22Rv1 (cell line): ENCODE results near the gene OR7D2.
"Not testable (repeated sequence)": the region's sequence is repeated elsewhere in the genome, so short reads cannot be mapped to it uniquely, and the experiment has no call there.

Source experiments
- ZFX ChIP-seq: fragments of 450-650 bp; IDR thresholded peaks from 2 replicates; pipeline ENCODE4 v1.6.1; 2017; ENCODE audit warnings: antibody characterized with exemption, borderline replicate concordance
- TF ChIP-seq, protein P1 (sequence below): fragments of 450-650 bp; IDR thresholded peaks from 2 replicates; pipeline ENCODE4 v1.5.1; 2017; ENCODE audit warnings: mild to moderate bottlenecking

DNA sequence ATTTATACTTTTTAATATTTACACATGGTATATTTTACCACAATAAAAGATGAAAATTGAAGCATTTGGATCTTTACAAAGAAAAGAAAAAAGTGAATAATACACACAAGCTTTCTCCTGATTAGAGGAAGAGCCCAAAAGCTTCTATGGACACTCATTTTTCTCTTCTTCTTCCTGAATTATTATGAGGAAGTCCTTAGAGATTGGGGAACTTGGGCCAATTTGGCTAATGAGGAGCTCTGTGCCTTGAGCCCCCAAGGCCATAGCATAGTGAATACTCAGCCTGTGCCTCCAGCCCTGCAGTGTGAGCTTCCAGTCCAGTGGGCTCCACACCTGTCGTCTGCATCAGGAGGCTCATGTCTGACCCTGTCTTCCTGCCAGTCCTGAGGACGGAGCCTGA lies 19.3 kb downstream of the OR7D2 start:
- TF ChIP-seq, protein P1, sequence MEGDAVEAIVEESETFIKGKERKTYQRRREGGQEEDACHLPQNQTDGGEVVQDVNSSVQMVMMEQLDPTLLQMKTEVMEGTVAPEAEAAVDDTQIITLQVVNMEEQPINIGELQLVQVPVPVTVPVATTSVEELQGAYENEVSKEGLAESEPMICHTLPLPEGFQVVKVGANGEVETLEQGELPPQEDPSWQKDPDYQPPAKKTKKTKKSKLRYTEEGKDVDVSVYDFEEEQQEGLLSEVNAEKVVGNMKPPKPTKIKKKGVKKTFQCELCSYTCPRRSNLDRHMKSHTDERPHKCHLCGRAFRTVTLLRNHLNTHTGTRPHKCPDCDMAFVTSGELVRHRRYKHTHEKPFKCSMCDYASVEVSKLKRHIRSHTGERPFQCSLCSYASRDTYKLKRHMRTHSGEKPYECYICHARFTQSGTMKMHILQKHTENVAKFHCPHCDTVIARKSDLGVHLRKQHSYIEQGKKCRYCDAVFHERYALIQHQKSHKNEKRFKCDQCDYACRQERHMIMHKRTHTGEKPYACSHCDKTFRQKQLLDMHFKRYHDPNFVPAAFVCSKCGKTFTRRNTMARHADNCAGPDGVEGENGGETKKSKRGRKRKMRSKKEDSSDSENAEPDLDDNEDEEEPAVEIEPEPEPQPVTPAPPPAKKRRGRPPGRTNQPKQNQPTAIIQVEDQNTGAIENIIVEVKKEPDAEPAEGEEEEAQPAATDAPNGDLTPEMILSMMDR = not testable (repeated sequence)
- not testable (repeated sequence) for TF ChIP-seq ZFX
